Endodermal cell (in vitro differentiated cells): ENCODE data around the gene MATN3. TPM values are rescaled to one million over a fixed set of nuclear protein-coding genes. Genes with fewer than 3 reads are reported as not detected.

Experiments used
- DNase-seq: peaks from one replicate; pipeline ENCODE4 v3.0.0-alpha.2; 2017
- H3K27ac ChIP-seq: 2 replicates; pipeline ENCODE4 v1.5.1; 2013; ENCODE audit warnings: mild to moderate bottlenecking, low read depth, low read length, moderate library complexity
- H3K27me3 ChIP-seq: 2 replicates; pipeline ENCODE4 v1.6.1; 2013; ENCODE audit warnings: mild to moderate bottlenecking, low read length, moderate library complexity; ENCODE audit not compliant: insufficient read depth, control insufficient read depth, poor library complexity, severe bottlenecking
- H3K36me3 ChIP-seq: 2 replicates; pipeline ENCODE4 v1.7.0; 2013; ENCODE audit warnings: mild to moderate bottlenecking, low read length, moderate library complexity; ENCODE audit not compliant: control insufficient read depth, insufficient read depth
- H3K4me1 ChIP-seq: one replicate; pipeline ENCODE4 v1.7.0; 2013; ENCODE audit warnings: low read length; ENCODE audit not compliant: control insufficient read depth, insufficient read depth
- H3K4me3 ChIP-seq: 2 replicates; pipeline ENCODE4 v1.5.1; 2013; ENCODE audit warnings: mild to moderate bottlenecking, low read length, moderate library complexity
- H3K9ac ChIP-seq: 2 replicates; pipeline ENCODE4 v1.6.1; 2013; ENCODE audit warnings: mild to moderate bottlenecking, low read length, moderate library complexity; ENCODE audit not compliant: poor library complexity, severe bottlenecking; ENCODE audit errors: extremely low read depth
- H3K9me3 ChIP-seq: 2 replicates; pipeline ENCODE4 v1.6.1; 2013; ENCODE audit warnings: mild to moderate bottlenecking, low read length, moderate library complexity; ENCODE audit not compliant: control insufficient read depth
- H3K27ac Mint-ChIP-seq: 2 replicates; pipeline ENCODE4 v1.8.0; 2020; ENCODE audit warnings: mixed read lengths
- H3K27me3 Mint-ChIP-seq: 2 replicates; pipeline ENCODE4 v1.8.0; 2021; ENCODE audit warnings: mild to moderate bottlenecking, mixed read lengths; ENCODE audit not compliant: insufficient read depth
- H3K36me3 Mint-ChIP-seq: 2 replicates; pipeline ENCODE4 v1.8.0; 2020; ENCODE audit warnings: low read depth, mixed read lengths
- H3K4me1 Mint-ChIP-seq: 2 replicates; pipeline ENCODE4 v1.8.0; 2020; ENCODE audit warnings: mixed read lengths
- H3K4me3 Mint-ChIP-seq: 2 replicates; pipeline ENCODE4 v1.8.0; 2020; ENCODE audit warnings: mild to moderate bottlenecking, moderate library complexity, mixed read lengths
- H3K9me3 Mint-ChIP-seq: 2 replicates; pipeline ENCODE4 v1.8.0; 2020; ENCODE audit warnings: mild to moderate bottlenecking, mixed read lengths
- CTCF ChIP-seq: fragments of 200-600 bp; sonication (generic); conservative IDR thresholded peaks from 2 replicates; pipeline ENCODE4 v1.5.0; 2021; ENCODE audit warnings: antibody characterized with exemption, mild to moderate bottlenecking
- WGBS, 2 experiments: methylation state at CpG; one replicate each; pipeline versions ENCODE4 v1.1.5 to v1.1.7; 2013; ENCODE audit warnings: missing lambda C conversion rate in 2 of 2, mixed read lengths in 1 of 2; ENCODE audit not compliant: insufficient coverage in 1 of 2, insufficient read length in 1 of 2; 5-methylcytosine and 5-hydroxymethylcytosine counted together
- total RNA-seq, 2 donors: library from RNA; stranded (reverse); fragmentation: NEBNext Ultra II Directional in 1 of 2; extraction: Animal tissue kit (Norgen Biotek cat#: 25700) in 1 of 2; gene quantifications; 2 replicates in 1 of 2; 3 replicates in 1 of 2; pipeline ENCODE4 v1.2.1, GENCODE V29; 2021

The MATN3 gene
- total RNA-seq, 2 donors from 2014 or later: 38.5 to 44.7 TPM

DNA sequence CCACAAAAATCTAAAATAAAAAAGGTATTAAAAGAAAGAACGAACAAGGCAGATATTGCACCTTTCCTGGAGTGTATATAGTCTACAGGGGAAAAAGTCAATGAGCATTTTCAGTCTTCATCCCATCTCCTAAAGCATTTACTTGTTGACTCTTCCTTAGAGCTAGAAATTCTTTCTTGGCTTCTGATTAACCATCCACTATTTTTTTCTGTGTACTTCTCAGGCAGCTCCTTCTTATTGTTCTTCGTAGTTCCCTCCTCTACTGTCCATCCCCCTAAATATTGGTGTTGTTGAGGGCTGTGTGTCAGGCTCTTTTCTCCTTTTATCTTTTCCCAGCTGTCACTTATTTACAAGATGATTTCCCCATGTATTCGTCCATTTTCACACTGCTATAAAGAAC is 42.5 kb upstream of the MATN3 start:
- H3K27me3 Mint-ChIP-seq: peaks cover 34% of the 10 kb centered on the region
- no peak overlapping the region for H3K27ac Mint-ChIP-seq
- Histone ChIP-seq H3K27me3 (peaks cover 20% of the 10 kb centered on the region), H3K4me1 (no peaks in the 10 kb centered on the region), H3K36me3 (no peaks in the 10 kb centered on the region), H3K27ac (no peak overlapping the region), H3K4me3 (no peak overlapping the region), H3K9me3 (no peaks in the 10 kb centered on the region), H3K9ac (no peak overlapping the region)
- H3K9me3 Mint-ChIP-seq: no peaks in the 10 kb centered on the region
- H3K4me1 Mint-ChIP-seq: peaks cover 10% of the 10 kb centered on the region
- WGBS, 2 experiments: 97 to 100% methylated on average over 1 to 3 of the region's 3 CpGs
- no peak for DNase-seq
- no peak for TF ChIP-seq CTCF
- no peaks in the 10 kb centered on the region for H3K36me3 Mint-ChIP-seq
- H3K4me3 Mint-ChIP-seq: no peak overlapping the region

- 97% methylated on average over 6 of the region's 6 CpGs; no CpG with 5 or more reads in 1 of the 2 experiments for WGBS, 2 experiments
- Histone ChIP-seq H3K9me3 (no peaks in the 10 kb centered on the region), H3K36me3 (no peaks in the 10 kb centered on the region), H3K27ac (no peak overlapping the region), H3K9ac (no peak overlapping the region), H3K27me3 (peaks cover 20% of the 10 kb centered on the region), H3K4me3 (no peak overlapping the region), H3K4me1 (no peaks in the 10 kb centered on the region)
- H3K4me3 Mint-ChIP-seq: no peak overlapping the region
- no peaks in the 10 kb centered on the region for H3K9me3 Mint-ChIP-seq
- peaks cover 11% of the 10 kb centered on the region for H3K4me1 Mint-ChIP-seq
- peaks cover 34% of the 10 kb centered on the region for H3K27me3 Mint-ChIP-seq
- TF ChIP-seq CTCF: no peak
- no peaks in the 10 kb centered on the region for H3K36me3 Mint-ChIP-seq
- no peak for DNase-seq
- H3K27ac Mint-ChIP-seq: no peak overlapping the region
Observed at GRCh38 chr2:20054119-20054518, 41.7 kb upstream of the MATN3 start.

- no peak overlapping the region for H3K4me3 Mint-ChIP-seq
- Histone ChIP-seq H3K9me3 (no peaks in the 10 kb centered on the region), H3K9ac (peak overlapping the region; percentile 89), H3K4me3 (peak overlapping the region; percentile 97), H3K36me3 (no peaks in the 10 kb centered on the region), H3K27ac (peak overlapping the region; percentile 94), H3K4me1 (no peaks in the 10 kb centered on the region), H3K27me3 (peaks cover 12% of the 10 kb centered on the region)
- no peaks in the 10 kb centered on the region for H3K36me3 Mint-ChIP-seq
- peaks cover 22% of the 10 kb centered on the region for H3K4me1 Mint-ChIP-seq
- DNase-seq: no peak
- H3K27me3 Mint-ChIP-seq: peaks cover 24% of the 10 kb centered on the region
- no peaks in the 10 kb centered on the region for H3K9me3 Mint-ChIP-seq
- 57 to 84% methylated on average over 3 to 5 of the region's 5 CpGs for WGBS, 2 experiments
- no peak for TF ChIP-seq CTCF
- no peak overlapping the region for H3K27ac Mint-ChIP-seq
Observed at GRCh38 chr2:20052861-20053281, 40.4 kb upstream of the MATN3 start.
